ENCODE results near the gene CDKN1B. TPM values are rescaled to one million over a fixed set of nuclear protein-coding genes. Genes with fewer than 3 reads are reported as not detected.
A peak's percentile ranks its signal among the peaks of the same experiment; 100 is the strongest.

The CDKN1B gene
- total and polyA plus RNA-seq, 2 of the 4 experiments (the other 2 are of a cell fraction), result 13.9 to 17.4 TPM

DNA sequence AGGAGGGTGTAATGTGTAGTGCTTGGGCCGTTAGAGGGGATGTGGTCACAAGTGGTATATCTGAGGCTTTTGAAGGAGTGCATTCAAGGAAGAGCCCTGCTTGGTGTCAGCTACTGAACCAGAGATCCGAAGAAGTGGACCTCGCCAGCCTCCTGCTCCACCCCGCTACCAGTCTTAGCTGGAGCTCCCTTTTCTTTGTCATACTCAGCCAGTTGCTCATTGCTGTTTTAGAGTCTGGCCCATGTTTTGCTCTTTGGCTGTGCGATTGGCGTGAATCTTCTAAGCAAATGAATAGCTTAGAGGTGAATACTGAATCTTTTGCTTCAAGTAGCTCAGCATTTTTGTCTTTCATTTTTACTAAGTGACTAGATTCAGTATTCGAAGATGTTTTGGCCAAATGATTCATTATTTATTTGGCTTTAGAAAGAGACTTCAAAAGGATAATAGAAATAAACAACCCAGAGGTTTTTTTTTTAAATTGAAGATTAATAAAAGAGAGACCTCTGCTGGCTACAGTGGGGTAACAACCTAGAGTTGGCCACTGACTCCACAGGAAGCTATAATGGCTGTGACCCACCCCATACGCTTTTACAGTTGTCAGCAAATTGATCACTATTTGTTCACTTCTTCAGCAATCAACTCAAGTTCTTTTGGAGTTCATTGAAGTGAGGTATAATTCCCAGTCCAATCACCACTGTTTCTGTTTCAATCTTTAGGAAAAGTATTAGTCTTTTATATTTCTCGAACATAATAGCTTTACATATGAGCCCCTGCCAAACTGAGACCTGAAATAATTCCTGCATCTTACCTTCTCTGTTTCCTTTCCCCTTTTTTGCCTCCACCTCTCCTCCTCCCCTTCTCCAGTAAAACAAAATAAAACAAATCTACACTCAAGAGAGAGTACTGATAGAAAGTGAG lies 19.9 kb downstream of the CDKN1B start:
- CTCF ChIA-PET, result interaction anchor here (0.6 to 2.4 kb wide), 20 partner anchors 8 to 489 kb away, joined by 3 to 15 read pairs (median 4); partner anchors contain the start of gene CDKN1B
- WGBS, 2 experiments (ENCODE audit: extremely low coverage in 2 of 2, insufficient read length in 1 of 2), result no CpG with 5 or more reads among the region's 9 CpGs
- Histone ChIP-seq H3K27ac (ENCODE audit: insufficient read depth, low read length) (peak overlapping the region; percentile 76), H3K4me2 (ENCODE audit: low read depth, low read length) (peak overlapping the region; percentile 80), H4K5ac (ENCODE audit: low read depth, low read length) (peak overlapping the region; percentile 10), H3K9ac (ENCODE audit: low read depth, low read length) (peak overlapping the region; percentile 49), H2BK5ac (ENCODE audit: low read depth, low read length, poor library complexity, severe bottlenecking) (peak overlapping the region; percentile 78), H3K18ac (ENCODE audit: low read depth, low read length) (peak overlapping the region; percentile 40; the same call in 1 of the 2 replicates), H2AFZ (replicated peaks; ENCODE audit: low read length, poor library complexity) (peak overlapping the region; percentile 77), H3K56ac (ENCODE audit: extremely low read depth, insufficient read depth, low read length) (peak overlapping the region; percentile 75; the same call in 1 of the 2 replicates), H2BK15ac (ENCODE audit: low read depth, low read length) (peak overlapping the region; percentile 87; the same call in 2 of the 3 replicates), H2BK120ac (ENCODE audit: low read depth, low read length) (peak overlapping the region; percentile 88), H4K91ac (ENCODE audit: insufficient read depth, low read depth, low read length) (peak overlapping the region; percentile 53), H4K8ac (ENCODE audit: low read depth in 2 of 2, low read length in 2 of 2) (peak overlapping the region in 1 of 2 experiments; percentile 74; a peak in 2 of 4 replicates), H3K4me1 (ENCODE audit: control insufficient read depth, insufficient read depth, low read length) (peaks cover 16% of the 10 kb centered on the region), H2AK5ac (ENCODE audit: low read depth, low read length) (peak overlapping the region; percentile 20), H3K36me3 (ENCODE audit: control insufficient read depth, insufficient read depth, low read length) (no peaks in the 10 kb centered on the region), H3K14ac (replicated peaks; ENCODE audit: low read depth, low read length) (peak overlapping the region; percentile 26), H4K20me1 (ENCODE audit: insufficient read depth, low read length) (0 out of 2 replicates have a peak, but pooled peaks cover 3% of the 10 kb centered on the region), H3K9me1 (ENCODE audit: insufficient read depth, low read length) (peaks cover 7% of the 10 kb centered on the region; the same call in 1 of the 2 replicates), H3K4me3 (ENCODE audit: insufficient read depth, low read depth, low read length) (peak overlapping the region; percentile 16; the same call in 1 of the 2 replicates), H2AK9ac (replicated peaks; ENCODE audit: low read depth, low read length, poor library complexity) (peak overlapping the region; percentile 86), H3K27me3 (ENCODE audit: control insufficient read depth, insufficient read depth, low read length) (no peaks in the 10 kb centered on the region), H3K9me3 (ENCODE audit: control insufficient read depth, insufficient read depth, low read length) (no peaks in the 10 kb centered on the region), H2BK20ac (ENCODE audit: low read depth, low read length) (peak overlapping the region; percentile 82; the same call in 1 of the 2 replicates), H3K4ac (ENCODE audit: low read depth, low read length) (peak overlapping the region; percentile 77), H3K23ac (ENCODE audit: low read depth, low read length) (peak overlapping the region; percentile 8), H3K79me1 (ENCODE audit: low read depth in 1 of 2, low read length in 2 of 2) (peaks cover 43 to 64% of the 10 kb centered on the region in 2 experiments)
- POLR2A ChIA-PET (ENCODE audit: unreplicated experiment), result interaction anchor here (1.2 kb wide), 1 partner anchor 11 kb away, joined by 3 read pairs; no protein-coding TSS in a partner anchor
- DNase-seq (peak; percentile 85), ATAC-seq (ENCODE audit: low read depth) (peak; percentile 84)
- BruUV-seq (replicated peaks), result no TSS peak
- intact Hi-C loops (cut with micrococcal nuclease), result no loop called here
- in situ Hi-C loops (cut with MboI; ENCODE audit: low sequenced_read_pairs), result no loop called here
- TF ChIP-seq MAFK (IDR thresholded peaks at IDR 0.05; ENCODE audit: low read depth, low read length) (peak; percentile 72), FOS (IDR thresholded peaks at IDR 0.05; ENCODE audit: low read depth, low read length) (0 out of 2 replicates have a peak, but pooled peaks have one; percentile 23), SMC3 (IDR thresholded peaks at IDR 0.05; ENCODE audit: low read depth, low read length) (peak; percentile 56), RAD21 (IDR thresholded peaks at IDR 0.05; ENCODE audit: low read length) (peak; percentile 49), MXI1 (IDR thresholded peaks at IDR 0.05; ENCODE audit: borderline replicate concordance, low read depth, low read length) (no peak)
- TF ChIP-seq, protein P1, sequence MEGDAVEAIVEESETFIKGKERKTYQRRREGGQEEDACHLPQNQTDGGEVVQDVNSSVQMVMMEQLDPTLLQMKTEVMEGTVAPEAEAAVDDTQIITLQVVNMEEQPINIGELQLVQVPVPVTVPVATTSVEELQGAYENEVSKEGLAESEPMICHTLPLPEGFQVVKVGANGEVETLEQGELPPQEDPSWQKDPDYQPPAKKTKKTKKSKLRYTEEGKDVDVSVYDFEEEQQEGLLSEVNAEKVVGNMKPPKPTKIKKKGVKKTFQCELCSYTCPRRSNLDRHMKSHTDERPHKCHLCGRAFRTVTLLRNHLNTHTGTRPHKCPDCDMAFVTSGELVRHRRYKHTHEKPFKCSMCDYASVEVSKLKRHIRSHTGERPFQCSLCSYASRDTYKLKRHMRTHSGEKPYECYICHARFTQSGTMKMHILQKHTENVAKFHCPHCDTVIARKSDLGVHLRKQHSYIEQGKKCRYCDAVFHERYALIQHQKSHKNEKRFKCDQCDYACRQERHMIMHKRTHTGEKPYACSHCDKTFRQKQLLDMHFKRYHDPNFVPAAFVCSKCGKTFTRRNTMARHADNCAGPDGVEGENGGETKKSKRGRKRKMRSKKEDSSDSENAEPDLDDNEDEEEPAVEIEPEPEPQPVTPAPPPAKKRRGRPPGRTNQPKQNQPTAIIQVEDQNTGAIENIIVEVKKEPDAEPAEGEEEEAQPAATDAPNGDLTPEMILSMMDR (conservative IDR thresholded peaks at IDR 0.05; ENCODE audit: low read depth, low read length), result peak; percentile 68
- TF ChIP-seq, protein P2, sequence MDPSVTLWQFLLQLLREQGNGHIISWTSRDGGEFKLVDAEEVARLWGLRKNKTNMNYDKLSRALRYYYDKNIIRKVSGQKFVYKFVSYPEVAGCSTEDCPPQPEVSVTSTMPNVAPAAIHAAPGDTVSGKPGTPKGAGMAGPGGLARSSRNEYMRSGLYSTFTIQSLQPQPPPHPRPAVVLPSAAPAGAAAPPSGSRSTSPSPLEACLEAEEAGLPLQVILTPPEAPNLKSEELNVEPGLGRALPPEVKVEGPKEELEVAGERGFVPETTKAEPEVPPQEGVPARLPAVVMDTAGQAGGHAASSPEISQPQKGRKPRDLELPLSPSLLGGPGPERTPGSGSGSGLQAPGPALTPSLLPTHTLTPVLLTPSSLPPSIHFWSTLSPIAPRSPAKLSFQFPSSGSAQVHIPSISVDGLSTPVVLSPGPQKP (IDR thresholded peaks at IDR 0.05; ENCODE audit: borderline replicate concordance, low read depth, low read length), result no peak
- dilution Hi-C loops (cut with HindIII; ENCODE audit: low sequenced_read_pairs, unreplicated experiment), result no loop called here
